Loucy (cell line): ENCODE measurements around the gene TELO2.

ENCODE experiments used
- H2AFZ ChIP-seq: fragments of 200-600 bp; sonication (generic); 2 replicates; pipeline ENCODE4 v1.6.0; 2016; ENCODE audit warnings: antibody characterized with exemption, mild to moderate bottlenecking, low read length, moderate library complexity
- H3F3A ChIP-seq: fragments of 200-600 bp; 2 replicates; pipeline ENCODE4 v1.6.0; 2016; ENCODE audit warnings: antibody characterized with exemption, low read depth, mild to moderate bottlenecking
- H3K27me3 ChIP-seq: fragments of 200-600 bp; sonication (generic); 2 replicates; pipeline ENCODE4 v1.6.1; 2014; ENCODE audit warnings: low read length, mild to moderate bottlenecking; ENCODE audit not compliant: insufficient read depth, poor library complexity, severe bottlenecking
- H3K36me3 ChIP-seq: fragments of 200-600 bp; sonication (generic); 2 replicates; pipeline ENCODE4 v1.6.1; 2016; ENCODE audit warnings: low read length; ENCODE audit not compliant: insufficient read depth
- H3K4me1 ChIP-seq: fragments of 200-600 bp; sonication (generic); 2 replicates; pipeline ENCODE4 v1.5.1; 2014; ENCODE audit warnings: low read length, mild to moderate bottlenecking; ENCODE audit not compliant: insufficient read depth, poor library complexity, severe bottlenecking
- H3K4me2 ChIP-seq: fragments of 200-600 bp; sonication (generic); 2 replicates; pipeline ENCODE4 v1.6.0; 2014; ENCODE audit warnings: antibody characterized with exemption, low read length, low read depth, mild to moderate bottlenecking; ENCODE audit not compliant: poor library complexity, severe bottlenecking
- H3K4me3 ChIP-seq: fragments of 200-600 bp; sonication (generic); 2 replicates; pipeline ENCODE4 v1.5.1; 2014; ENCODE audit warnings: low read length, mild to moderate bottlenecking, mixed read lengths; ENCODE audit not compliant: poor library complexity, severe bottlenecking
- H3K79me2 ChIP-seq: fragments of 200-600 bp; sonication (generic); 2 replicates; pipeline ENCODE4 v1.6.1; 2014; ENCODE audit warnings: low read length; ENCODE audit not compliant: insufficient read depth
- H3K9ac ChIP-seq: fragments of 200-600 bp; sonication (generic); 2 replicates; pipeline ENCODE4 v1.6.0; 2014; ENCODE audit warnings: mild to moderate bottlenecking, low read depth, low read length, moderate library complexity; ENCODE audit not compliant: poor library complexity, severe bottlenecking
- H3K9me2 ChIP-seq: fragments of 200-600 bp; sonication (generic); replicated peaks from 2 replicates; pipeline ENCODE4 v1.6.1; 2016; ENCODE audit warnings: low read depth, low read length, mixed read lengths
- H3K9me3 ChIP-seq: fragments of 200-600 bp; sonication (generic); 2 replicates; pipeline ENCODE4 v1.6.1; 2014; ENCODE audit warnings: mild to moderate bottlenecking, antibody characterized with exemption, low read length, low read depth; ENCODE audit not compliant: insufficient read depth
- H4K20me1 ChIP-seq: fragments of 200-600 bp; sonication (generic); 2 replicates; pipeline ENCODE4 v1.6.0; 2014; ENCODE audit warnings: antibody characterized with exemption, low read length, mild to moderate bottlenecking; ENCODE audit not compliant: insufficient read depth, poor library complexity, severe bottlenecking
- EZH2phosphoT487 ChIP-seq: fragments of 200-600 bp; IDR thresholded peaks from 2 replicates; pipeline ENCODE4 v1.6.1; 2018; ENCODE audit warnings: antibody characterized with exemption, mild to moderate bottlenecking, moderate library complexity, borderline replicate concordance
- TF ChIP-seq, protein P1 (sequence below): fragments of 200-600 bp; sonication (generic); conservative IDR thresholded peaks from 2 replicates; pipeline ENCODE4 v1.5.1; 2014; ENCODE audit warnings: mild to moderate bottlenecking, antibody characterized with exemption, low read length

TELO2 gene

DNA sequence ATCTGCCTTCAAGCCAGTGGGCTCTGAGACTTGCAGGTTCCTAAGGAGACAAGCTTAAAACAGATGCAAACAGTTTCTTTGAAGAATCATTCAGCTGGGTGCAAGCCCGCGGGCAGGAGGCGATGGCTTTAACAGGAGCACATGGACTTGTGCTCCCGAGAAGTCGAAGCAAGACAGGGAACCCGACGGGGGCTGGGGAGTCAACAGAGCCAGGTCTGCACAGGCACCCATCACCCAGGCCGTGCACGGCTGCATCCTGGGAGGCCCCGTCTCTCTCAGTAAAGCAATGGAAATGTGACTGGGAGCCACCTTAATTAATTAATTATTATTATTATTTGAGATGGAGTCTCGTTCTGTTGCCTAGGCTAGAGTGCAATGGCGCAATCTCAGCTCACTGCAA lies 4.1 kb upstream of the TELO2 start:
- TF ChIP-seq EZH2phosphoT487, result no peak
- TF ChIP-seq, protein P1, sequence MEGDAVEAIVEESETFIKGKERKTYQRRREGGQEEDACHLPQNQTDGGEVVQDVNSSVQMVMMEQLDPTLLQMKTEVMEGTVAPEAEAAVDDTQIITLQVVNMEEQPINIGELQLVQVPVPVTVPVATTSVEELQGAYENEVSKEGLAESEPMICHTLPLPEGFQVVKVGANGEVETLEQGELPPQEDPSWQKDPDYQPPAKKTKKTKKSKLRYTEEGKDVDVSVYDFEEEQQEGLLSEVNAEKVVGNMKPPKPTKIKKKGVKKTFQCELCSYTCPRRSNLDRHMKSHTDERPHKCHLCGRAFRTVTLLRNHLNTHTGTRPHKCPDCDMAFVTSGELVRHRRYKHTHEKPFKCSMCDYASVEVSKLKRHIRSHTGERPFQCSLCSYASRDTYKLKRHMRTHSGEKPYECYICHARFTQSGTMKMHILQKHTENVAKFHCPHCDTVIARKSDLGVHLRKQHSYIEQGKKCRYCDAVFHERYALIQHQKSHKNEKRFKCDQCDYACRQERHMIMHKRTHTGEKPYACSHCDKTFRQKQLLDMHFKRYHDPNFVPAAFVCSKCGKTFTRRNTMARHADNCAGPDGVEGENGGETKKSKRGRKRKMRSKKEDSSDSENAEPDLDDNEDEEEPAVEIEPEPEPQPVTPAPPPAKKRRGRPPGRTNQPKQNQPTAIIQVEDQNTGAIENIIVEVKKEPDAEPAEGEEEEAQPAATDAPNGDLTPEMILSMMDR, result no peak
- Histone ChIP-seq H3K79me2 (peaks cover 7% of the 10 kb centered on the region; the same call in 1 of the 2 replicates), H3F3A (no peaks in the 10 kb centered on the region), H2AFZ (no peak overlapping the region), H4K20me1 (no peaks in the 10 kb centered on the region), H3K4me3 (no peak overlapping the region), H3K9me3 (no peaks in the 10 kb centered on the region), H3K9ac (no peak overlapping the region), H3K4me2 (no peak overlapping the region), H3K27me3 (no peaks in the 10 kb centered on the region), H3K9me2 (no peaks in the 10 kb centered on the region), H3K36me3 (no peaks in the 10 kb centered on the region), H3K4me1 (peaks cover 5% of the 10 kb centered on the region)

- Histone ChIP-seq H3K36me3 (no peaks in the 10 kb centered on the region), H3K9me2 (no peaks in the 10 kb centered on the region), H3K9me3 (no peaks in the 10 kb centered on the region), H3K4me1 (peaks cover 5% of the 10 kb centered on the region), H3K27me3 (no peaks in the 10 kb centered on the region), H3K4me3 (no peak overlapping the region), H3F3A (no peaks in the 10 kb centered on the region), H3K9ac (no peak overlapping the region), H3K79me2 (peaks cover 23% of the 10 kb centered on the region), H4K20me1 (no peaks in the 10 kb centered on the region), H3K4me2 (no peak overlapping the region), H2AFZ (no peak overlapping the region)
- no peak for TF ChIP-seq EZH2phosphoT487
- TF ChIP-seq, protein P1, result no peak
Measured at GRCh38 chr16:1491327-1491726, 1.8 kb upstream of the TELO2 start.

DNA sequence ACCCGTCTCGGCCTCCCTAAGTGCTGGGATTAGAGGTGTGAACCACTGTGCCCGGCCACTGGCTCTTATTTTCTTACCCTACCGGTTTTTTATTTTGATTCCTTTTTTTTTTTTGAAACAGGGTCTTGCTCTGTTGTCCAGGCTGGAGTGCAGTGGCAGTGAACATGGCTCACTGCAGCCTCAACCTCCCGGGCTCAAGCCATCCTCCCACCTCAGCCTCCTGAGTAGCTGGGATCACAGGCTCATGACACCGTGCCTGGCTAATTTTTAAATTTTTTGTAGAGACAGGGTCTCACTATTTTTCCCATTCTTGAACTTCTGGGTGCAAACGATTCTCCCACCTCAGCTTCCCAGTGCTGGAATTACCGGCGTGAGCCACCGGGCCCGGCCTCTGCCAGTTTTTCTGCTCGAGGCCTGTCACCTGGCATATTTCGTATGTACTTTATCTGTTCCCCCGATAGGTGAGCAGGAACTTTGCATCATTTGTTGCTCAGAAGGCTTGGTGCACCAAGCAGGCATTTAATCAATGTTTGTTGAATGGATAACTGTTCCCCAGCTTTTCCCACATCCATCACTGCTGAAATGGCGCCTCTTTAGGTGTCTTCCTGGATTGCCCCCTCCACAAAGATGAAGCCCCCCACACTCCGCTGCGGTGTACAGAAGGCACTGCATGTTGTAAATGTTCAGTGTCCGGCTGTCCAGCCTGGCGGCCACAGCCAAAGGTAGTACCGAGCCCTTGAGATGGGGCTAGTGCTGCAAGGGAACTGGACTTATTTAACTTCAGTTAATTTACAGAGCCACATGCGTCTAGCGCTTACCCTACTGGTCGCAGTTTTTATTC lies 858 bp upstream of the TELO2 start:
- Histone ChIP-seq H3K4me1 (peaks cover 5% of the 10 kb centered on the region), H3K79me2 (peaks cover 23% of the 10 kb centered on the region), H3K4me2 (peak overlapping the region; percentile 94), H3K36me3 (no peaks in the 10 kb centered on the region), H3K9me2 (no peaks in the 10 kb centered on the region), H3K9me3 (no peaks in the 10 kb centered on the region), H3K9ac (peak overlapping the region; percentile 84), H3K4me3 (peak overlapping the region; percentile 76), H3K27me3 (no peaks in the 10 kb centered on the region), H3F3A (no peaks in the 10 kb centered on the region), H2AFZ (peak overlapping the region; percentile 94), H4K20me1 (no peaks in the 10 kb centered on the region)
- TF ChIP-seq, protein P1, result no peak
- no peak for TF ChIP-seq EZH2phosphoT487
